HL-60/S4 (cell line): ENCODE measurements around the gene SRGAP2.
"Not testable (repeated sequence)": the region's sequence is repeated elsewhere in the genome, so short reads cannot be mapped to it uniquely, and the experiment has no call there.

Experiments
- in situ Hi-C: fragments of 300-500 bp; cut with MboI; formaldehyde crosslinking; loops from 2 replicates; pipeline ENCODE4 v1.14.3; 2022; ENCODE audit warnings: low sequenced_read_pairs

SRGAP2 gene

DNA sequence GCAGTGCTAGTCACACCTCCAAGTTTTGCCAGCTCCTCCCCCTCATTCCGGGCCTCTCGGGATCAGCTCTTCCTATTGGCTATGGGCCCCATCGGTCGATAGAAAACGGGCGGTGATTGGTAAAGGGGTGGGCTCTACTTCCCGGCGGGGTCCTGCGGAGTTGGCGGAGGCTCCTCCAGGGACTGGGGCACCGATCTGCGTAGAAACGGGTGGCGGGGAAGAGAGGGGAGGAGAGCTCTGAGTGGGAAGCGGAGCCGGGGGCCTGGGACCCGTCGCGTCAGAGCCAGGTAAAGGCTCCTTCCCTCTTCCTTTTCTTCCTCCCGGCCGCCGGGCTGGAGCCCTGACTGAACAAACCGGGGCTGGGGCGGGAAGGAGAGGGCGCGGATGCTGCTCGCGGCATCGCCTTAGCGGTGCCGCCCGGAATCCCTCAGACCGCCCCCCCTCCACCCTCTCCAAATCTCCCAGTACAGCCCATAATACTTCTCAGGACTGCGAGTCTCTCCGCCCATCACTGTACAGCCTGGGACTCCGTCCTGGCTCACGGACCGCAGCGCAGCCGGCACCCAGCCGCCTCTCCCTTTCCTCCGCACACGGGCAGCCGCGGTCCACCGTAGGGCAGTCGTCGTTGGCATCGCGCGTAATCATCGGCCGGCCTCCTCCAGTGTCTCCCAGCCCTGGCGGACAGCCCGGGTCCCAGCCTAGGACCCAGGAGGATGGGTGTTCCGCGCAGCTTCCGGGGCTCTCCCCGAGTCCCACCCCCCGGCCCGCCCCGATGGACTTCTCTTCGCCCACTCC is at the start of gene SRGAP2:
SRGAP2 (plus strand) TSS at position 178 of the 795 bp plus-strand sequence. CDS start 2,430 bp downstream, outside the sequence.
- in situ Hi-C loops, result not testable (repeated sequence)

DNA sequence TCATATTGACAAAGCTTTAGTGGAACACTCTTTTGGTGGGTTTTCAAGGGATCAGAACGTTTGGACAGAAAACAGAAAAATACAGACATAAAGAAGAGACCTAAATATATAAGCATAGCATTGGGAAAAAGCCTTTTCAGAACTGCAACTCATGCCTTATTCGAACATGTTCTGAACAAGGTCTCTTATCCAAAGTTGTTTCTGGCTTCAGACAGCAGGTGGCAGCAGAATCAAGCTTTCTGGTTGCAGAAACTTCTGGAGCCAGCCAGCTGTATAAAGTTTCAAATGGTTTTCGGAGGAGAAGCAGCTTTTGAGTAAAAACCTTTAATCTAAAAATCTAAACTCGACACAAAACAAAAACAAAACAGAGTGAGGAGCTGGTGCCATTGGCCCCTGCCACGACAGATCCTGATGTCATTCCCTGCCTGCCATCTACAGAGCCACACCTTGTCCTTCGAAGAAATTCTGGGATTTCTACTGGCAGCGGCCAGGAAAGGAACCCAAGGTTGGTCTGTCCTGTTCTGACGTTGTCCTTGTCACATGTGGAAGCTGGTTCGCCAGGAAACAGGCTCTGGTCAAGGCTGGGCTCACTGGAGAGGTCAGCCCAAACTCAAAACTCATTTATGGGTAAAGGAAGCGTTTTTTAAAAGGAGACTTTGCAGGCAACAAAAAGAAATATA is 35.9 kb upstream of the SRGAP2 start:
- in situ Hi-C loops, result not testable (repeated sequence)

DNA sequence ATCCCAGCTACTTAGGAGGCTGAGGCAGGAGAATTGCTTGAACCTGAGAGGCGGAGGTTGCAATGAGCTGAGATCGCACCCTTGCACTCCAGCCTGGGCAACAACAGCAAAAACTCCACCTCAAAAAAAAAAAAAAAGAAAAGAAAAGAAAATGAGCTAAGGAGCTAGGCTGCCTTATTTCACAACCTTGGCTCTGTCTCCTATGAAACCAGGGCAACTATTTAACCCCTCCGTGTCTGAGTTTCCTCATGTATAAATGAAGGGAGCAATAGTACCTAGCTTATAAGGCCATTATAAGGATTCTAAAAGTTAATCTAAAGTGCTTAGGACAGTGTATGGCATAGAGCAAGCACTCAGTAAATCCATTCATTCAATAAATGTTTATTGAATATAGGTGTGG is 33.5 kb upstream of the SRGAP2 start:
- in situ Hi-C loops, result not testable (repeated sequence)

DNA sequence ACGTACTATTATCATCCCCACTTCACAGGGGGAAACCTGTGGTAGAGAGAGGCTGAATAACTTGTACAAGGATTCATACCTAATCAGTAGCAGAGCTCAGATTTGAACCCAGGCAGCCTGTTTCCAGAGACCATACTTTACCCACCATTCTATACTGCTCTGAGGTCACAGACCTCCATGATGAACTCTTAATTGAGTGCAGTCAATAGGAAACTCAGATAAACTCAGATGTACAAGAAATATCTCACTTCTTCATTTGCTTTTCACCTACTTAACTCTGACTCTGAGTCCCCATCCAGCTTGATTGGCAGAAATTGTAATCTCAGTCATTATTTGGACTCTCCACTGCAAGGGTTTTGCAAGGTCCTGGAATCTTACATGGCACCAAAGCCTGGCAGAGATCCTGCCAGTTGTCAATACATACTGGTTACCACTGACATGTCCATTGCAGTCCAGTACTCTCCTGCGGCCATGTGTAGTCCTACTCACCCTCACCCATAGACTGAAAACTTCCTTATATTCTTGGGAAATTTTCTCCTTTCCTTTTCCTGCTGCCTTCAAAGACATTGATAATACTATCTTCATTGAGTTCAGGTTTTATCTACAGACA is 30.1 kb upstream of the SRGAP2 start:
- in situ Hi-C loops, result not testable (repeated sequence)

DNA sequence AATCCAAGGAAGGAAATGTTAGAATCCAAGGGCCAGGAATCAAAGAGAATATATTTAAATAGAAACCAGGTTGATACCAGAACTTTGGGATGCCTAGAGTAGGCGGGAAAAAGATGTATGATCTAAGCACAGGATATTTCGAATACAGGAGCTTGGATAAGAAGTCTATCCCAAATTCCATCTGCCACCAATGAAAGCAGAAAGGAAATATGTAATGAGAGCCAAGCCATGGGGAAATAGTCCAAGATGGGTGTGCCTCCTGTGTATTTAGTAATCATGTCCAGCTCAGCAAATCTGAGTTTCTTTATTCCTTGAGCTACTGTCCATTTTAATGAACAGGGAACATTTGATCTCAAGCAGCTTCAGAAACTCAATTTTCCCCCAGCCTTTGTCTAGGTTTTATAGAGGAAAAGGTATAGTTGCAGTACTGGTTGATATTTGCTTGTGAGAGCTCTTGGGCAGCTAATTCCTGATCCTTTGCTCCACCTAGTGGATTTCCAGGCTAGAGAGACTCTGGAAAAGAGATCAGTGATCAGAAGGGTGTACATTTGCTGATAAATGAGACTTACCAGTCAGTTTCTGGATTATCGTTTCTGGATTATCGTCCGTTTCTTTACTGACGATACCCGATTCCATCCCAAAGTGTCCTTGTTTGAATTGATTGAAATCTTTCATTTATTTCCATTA is 29.0 kb upstream of the SRGAP2 start:
- in situ Hi-C loops, result not testable (repeated sequence)

DNA sequence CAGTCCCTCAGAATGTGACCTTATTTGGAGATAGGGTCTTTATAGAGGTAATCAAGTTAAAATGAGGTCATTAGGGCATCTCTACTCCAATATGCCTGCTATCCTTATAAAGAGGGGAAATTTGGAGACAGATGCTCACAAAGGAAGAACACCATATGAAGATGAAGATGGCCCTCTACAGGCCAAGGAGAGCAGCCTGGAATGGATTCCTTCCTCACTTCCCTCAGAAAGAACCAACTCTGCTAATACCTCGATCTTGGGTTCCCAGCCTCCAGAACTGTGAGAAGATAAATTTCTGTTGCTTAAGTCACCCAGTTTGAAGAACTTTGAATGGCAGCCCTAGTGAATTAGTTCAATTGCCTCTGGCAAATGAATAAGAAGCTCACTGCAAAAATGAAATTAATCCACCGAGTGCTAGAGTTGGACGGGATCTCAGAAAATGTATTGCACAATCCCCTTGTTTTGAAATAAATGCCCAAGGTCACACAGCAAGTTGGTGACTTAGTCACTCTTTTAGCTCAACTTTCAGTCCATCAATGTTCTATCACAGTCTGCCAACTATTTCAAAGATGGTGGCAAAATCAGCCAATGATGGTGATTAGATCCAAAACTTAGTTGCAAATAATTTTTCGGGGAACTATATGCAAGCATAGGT is 27.8 kb upstream of the SRGAP2 start:
- in situ Hi-C loops, result not testable (repeated sequence)

DNA sequence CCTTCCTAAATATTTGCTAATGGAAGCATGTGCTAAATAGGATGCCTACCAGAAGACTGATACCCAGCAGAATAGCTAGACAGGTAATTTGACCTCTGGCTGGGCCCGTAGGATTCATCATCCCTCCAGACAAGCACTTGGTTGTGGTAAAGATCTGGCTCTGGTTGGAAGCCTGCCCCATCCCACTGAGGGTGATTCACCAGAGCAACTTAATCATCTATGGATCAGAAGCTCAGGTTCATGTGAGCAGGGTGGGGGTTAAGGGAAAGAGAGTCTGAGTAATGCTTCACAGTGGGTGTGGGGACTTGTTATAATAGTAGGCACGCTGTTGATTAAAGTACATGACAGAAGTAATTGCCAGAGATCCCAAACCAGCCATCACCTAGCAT is 27.2 kb upstream of the SRGAP2 start:
- in situ Hi-C loops, result not testable (repeated sequence)

DNA sequence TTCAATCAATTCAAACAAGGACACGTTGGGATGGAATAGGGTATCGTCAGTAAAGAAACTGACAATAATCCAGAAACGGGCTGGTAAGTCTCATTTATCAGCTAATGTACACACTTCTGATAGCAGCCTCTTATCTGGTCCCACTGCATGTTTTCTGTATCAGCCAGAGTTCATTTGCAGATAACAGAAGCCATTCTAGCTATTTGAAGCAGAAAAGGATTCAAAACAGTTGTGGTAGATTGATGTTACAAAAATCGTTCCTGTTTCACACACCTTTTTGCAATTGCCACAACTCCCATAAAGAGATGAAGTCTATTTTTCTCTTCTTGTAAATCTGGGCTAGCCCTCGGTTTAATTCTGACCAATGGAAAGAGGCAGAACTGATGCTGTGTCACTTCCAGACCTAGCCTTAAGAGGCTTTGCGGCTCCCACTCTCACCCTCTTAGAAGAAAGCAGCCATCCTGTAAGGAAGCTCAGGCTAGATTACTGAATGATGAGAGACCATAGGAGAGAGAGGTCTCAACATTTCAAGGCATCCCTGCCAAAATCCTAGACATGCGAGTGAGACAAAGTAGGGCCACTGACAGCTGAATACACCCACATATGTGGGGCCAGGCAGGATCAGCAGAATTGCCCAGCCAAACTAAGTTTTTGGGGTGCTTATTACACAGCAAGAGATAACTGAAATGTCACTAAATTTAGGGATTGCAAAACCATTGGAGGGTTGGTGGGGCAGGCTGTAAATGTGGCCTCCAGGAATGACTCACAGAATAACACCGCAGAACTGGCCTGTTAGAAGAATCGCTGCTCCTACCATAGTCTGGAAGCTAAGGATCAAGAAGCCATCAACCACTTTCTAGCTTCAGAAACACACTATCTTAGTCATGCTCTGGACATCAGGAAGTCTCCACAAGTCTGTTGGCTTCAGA is 25.0 kb upstream of the SRGAP2 start:
- in situ Hi-C loops, result not testable (repeated sequence)

DNA sequence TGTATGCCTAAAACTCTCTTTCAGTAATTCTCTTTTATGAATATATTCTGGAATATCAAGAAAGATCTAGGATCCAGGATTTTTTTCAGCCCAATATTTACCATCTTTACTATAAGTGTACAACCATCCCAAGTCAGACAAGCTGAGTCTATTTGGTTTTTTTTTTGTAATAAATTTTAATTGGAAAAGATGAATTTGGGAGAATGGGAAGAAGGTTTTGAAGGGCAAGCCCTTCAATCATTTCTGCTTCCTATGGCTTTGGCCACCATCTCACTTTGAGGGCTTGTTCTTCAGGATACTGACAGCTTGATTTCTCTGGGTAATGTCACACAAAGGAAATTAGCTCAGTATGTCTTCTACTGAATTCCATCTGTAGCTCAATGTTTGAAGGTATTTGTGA is 23.7 kb upstream of the SRGAP2 start:
- in situ Hi-C loops, result not testable (repeated sequence)

DNA sequence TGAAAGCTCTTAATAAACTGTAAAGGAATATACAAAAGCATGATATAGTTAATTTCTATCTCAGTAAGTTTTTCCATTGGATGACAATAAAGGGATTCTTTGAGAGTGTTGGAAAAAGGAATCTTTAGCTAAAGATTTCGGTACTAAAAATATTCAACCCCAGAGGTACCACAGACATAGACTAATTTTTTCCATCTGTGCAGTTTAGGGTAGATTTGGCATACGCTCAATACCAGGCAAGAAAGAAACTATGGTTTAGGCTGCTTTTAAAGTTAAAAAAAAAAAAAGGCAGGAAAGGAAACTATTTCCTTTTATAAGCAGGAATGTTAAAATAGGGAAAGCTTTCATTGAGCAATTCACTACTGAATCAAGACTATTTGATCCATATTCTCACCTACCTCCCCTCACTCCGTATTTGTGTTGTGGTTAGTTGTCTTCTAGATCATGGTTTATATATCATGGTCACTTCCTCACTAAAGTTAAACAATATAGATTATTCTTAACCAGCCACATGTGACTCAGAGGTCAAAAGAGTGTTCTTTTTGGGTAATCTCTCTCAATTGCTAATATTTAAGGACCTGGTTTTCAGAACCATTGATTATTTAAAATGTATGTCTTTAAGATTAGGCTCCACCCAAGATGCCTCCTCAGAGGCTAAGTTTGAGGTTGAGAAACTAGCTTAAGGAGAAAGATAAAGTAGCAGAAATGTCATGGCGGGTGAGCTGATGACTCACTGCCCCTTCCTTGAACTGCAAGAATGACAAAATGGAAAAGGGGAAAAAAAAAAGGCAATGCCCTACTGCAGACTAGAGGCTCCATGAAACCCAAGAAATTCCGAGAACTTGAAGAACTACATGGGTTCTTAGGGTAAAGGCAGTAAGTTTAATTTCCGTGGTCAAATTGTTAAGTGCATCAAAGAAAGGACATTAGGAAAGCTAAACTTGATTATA is 20.7 kb upstream of the SRGAP2 start:
- in situ Hi-C loops, result not testable (repeated sequence)

DNA sequence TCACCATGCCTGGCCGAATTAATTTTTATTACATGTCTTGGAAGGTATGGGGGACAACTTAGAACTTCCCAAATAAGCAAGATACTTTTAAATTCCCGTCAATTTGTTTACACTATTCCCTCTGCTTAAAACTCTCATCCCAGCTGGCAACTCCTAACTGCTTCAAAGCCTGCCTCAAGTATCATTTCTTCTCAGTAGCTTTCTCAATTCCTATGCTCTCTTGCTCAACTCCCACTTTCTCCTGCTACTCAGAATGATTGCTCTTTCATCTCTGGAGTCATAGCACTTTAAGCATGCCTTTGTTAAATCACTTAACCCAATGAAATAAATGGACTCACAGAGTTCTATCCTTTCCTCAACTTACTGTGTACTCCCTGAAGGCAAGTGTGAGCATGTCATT is 19.6 kb upstream of the SRGAP2 start:
- in situ Hi-C loops, result not testable (repeated sequence)

DNA sequence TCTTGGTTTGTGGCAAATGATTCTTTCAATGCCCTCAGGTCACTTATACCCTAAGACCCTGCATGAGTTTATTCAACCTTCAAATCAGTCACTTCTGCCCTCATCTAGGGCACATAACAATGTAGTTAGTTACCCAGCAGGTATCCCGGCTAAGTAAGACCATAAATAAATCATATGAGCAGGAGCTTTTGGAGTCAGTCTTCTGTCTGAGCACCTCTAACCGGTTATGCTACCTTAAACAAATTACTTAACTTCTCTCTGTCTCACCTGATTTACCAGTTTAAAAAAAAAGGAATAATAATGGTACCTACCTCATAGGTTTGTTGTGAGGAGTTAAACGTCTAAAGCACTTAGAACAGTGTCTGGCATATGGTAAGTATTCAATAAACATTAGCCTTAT is 17.6 kb upstream of the SRGAP2 start:
- in situ Hi-C loops, result not testable (repeated sequence)

DNA sequence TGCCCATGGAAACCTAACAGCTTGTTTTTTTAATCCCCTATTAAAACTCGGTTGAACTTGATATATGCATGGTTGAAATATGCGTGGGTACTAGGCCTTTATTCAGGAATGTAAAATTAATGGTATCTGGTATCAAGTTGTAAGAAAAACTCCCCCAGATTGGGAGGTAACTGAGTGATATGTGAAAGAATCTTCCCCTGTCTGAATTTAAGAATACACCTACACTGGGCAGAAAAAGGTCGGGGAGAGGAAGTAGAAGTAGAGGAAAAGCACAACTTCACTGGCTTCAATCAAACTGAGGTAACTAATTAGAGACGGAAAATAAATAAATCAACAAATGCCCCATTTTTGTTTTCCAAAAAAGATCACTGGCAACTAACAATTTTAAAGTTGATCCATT is 16.5 kb upstream of the SRGAP2 start:
- in situ Hi-C loops, result not testable (repeated sequence)

DNA sequence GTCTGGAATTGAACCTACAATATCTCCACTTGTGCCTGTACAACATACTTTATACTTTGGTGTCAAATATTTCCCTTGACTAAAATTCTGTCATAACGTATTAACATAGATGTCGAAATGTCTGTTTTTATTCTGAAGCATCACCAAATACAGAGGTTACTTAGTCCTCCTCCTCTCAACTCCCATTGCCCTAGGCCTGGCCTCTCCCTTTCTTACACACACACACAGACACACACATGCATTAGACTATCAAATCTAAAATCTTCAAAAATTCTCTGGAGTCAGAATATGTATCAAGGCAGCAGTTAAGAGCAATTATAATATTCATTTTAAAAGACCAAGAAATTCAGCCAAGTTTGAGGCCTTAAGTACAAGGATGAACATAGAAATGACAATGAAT is 8.2 kb upstream of the SRGAP2 start:
- in situ Hi-C loops, result not testable (repeated sequence)

DNA sequence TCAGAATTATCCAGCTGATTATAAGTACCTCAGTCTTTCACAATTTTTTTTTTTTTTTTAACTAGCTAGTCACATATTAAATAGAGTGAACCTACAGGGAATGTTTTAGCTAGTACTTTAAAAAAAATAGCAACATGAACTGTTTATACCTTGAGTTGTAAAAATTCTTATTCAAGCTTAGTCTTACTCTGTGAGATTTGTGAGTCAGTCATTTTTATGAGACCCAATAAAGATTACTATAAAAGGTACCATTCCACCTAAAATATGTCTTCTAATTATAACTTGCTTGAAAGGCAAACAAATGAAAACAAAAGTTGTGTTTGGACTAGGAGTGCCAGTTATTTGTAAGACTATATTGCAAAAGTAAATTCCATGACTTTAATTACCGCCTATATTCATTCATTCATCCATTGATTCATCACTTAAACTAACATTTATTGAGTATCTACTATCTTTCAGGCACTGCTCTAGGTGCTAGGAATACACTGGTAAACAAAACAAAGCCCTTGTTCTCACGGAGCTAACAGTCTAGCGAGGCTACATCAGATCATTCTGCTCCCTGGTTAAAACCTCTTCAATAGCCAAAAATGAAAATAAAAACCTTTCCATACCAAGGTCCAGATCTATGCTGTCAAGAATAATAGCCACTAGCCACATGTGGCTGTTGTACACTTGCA is 6.5 kb upstream of the SRGAP2 start:
- in situ Hi-C loops, result not testable (repeated sequence)

DNA sequence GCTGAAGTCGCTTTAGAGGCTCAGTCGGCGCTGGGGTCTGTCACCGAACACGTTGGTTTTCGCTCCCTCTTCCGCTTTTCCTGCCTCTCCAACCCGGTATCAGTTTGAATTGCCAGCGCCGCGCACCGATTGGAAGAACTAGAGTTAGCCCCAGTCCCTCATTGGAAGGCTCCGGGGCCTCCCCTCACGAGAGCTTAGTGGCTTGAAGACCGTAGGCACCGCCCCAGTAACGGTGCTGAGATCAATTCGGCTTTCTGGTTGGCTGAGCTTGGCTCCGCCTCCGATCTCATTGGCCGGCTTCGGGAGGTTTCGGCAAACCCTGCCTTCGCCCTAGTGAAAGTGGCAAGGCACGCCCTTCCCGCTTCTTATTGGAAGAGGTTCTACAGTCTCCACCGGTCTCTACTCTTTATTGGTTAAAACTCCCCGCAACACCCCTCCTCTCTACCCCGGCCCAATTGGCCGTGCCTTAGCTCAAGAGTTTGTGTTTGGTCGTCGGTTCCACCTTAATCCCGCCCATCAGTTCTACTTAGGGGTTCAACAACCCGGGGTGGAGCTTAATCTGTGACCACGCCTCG is 465 bp upstream of the SRGAP2 start, which contains the start of gene FAM72A:
FAM72A (minus strand) TSS at position 51 of the 575 bp plus-strand sequence. CDS start 814 bp downstream, outside the sequence.
- in situ Hi-C loops, result not testable (repeated sequence)

DNA sequence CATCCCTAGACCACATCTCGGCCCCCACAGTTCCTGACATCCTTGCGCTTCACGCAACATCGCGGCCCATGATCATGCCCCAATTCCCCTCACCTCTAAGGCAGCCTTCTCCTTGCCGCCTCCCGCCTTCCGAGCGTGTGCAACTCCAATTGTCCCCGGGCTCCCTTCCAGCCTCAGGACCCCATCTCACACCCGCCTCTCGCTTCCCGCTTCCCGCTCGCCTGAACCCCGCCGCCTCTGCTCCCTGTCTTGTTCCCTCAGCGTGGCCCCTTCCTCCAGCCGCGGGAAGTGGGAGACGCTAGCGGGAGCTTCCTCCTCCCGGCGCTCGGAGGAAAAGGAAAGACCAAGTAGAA is 794 bp downstream of the SRGAP2 start:
- in situ Hi-C loops, result not testable (repeated sequence)

DNA sequence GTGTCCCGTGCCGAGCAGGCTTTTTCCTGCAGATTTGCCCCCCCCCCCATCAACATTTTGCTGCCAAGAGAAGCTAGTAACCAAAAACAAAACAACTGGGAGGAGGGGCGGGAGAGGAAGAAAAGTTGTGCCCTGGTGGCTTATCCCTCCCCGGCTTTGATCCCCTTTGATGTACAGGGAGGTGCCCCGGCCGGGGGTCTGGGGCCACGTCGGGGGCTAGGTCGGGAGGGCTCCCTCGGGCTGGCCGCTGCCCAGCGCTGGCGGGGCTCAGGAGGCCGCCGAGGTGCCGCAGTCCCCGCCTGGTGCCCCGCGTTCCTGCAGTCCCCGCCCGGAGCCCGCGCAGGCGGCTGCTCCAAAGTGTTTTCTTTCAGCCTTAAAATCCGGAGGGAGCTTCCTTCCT is 1.5 kb downstream of the SRGAP2 start:
- in situ Hi-C loops, result not testable (repeated sequence)
